ENCODE data around the gene DPYD.

DPYD gene

GRCh38 chr1:97082160-97082848 lies 838.5 kb downstream of the DPYD start:
- peaks cover 22% of the 10 kb centered on the region for H3K4me1 ChIP-seq (ENCODE audit: insufficient read depth, poor library complexity, severe bottlenecking)
- H3K27ac ChIP-seq (ENCODE audit: poor library complexity, severe bottlenecking) = peak overlapping the region; percentile 16
- no peaks in the 10 kb centered on the region for H3K27me3 ChIP-seq (ENCODE audit: insufficient read depth, poor library complexity, severe bottlenecking)
- H3K36me3 ChIP-seq (ENCODE audit: low read depth) = no peaks in the 10 kb centered on the region
- DNase-seq (ENCODE audit: low spot score) (no peak), ATAC-seq (ENCODE audit: low read depth) (peak; percentile 90)
- no peak for TF ChIP-seq CTCF (IDR thresholded peaks at IDR 0.05; ENCODE audit: poor library complexity, severe bottlenecking)
- H3K9me3 ChIP-seq (ENCODE audit: severe bottlenecking) = no peaks in the 10 kb centered on the region
- no peak overlapping the region for H3K4me3 ChIP-seq (ENCODE audit: severe bottlenecking)

- no peak for DNase-seq (ENCODE audit: low spot score)
- Histone ChIP-seq H3K27me3 (ENCODE audit: insufficient read depth, poor library complexity, severe bottlenecking) (no peaks in the 10 kb centered on the region), H3K27ac (ENCODE audit: poor library complexity, severe bottlenecking) (no peak overlapping the region), H3K9me3 (ENCODE audit: severe bottlenecking) (no peaks in the 10 kb centered on the region), H3K36me3 (ENCODE audit: low read depth) (no peaks in the 10 kb centered on the region), H3K4me3 (ENCODE audit: severe bottlenecking) (no peak overlapping the region), H3K4me1 (ENCODE audit: insufficient read depth, poor library complexity, severe bottlenecking) (peaks cover 28% of the 10 kb centered on the region)
- no peak for TF ChIP-seq CTCF (IDR thresholded peaks at IDR 0.05; ENCODE audit: poor library complexity, severe bottlenecking)
- no peak for ATAC-seq (ENCODE audit: low read depth)
Observed at GRCh38 chr1:97078872-97079271, 842.0 kb downstream of the DPYD start.

GRCh38 chr1:97077221-97077620 lies 843.6 kb downstream of the DPYD start:
- ATAC-seq (ENCODE audit: low read depth) = 0 out of 3 replicates have a peak, but pooled peaks have one; percentile 30
- TF ChIP-seq CTCF (IDR thresholded peaks at IDR 0.05; ENCODE audit: poor library complexity, severe bottlenecking) = no peak
- no peaks in the 10 kb centered on the region for H3K9me3 ChIP-seq (ENCODE audit: severe bottlenecking)
- H3K4me1 ChIP-seq (ENCODE audit: insufficient read depth, poor library complexity, severe bottlenecking) = peaks cover 20% of the 10 kb centered on the region
- no peaks in the 10 kb centered on the region for H3K27me3 ChIP-seq (ENCODE audit: insufficient read depth, poor library complexity, severe bottlenecking)
- no peaks in the 10 kb centered on the region for H3K36me3 ChIP-seq (ENCODE audit: low read depth)
- DNase-seq (ENCODE audit: low spot score) = no peak
- no peak overlapping the region for H3K27ac ChIP-seq (ENCODE audit: poor library complexity, severe bottlenecking)
- H3K4me3 ChIP-seq (ENCODE audit: severe bottlenecking) = no peak overlapping the region

GRCh38 chr1:97074771-97075170 lies 846.1 kb downstream of the DPYD start:
- H3K27ac ChIP-seq (ENCODE audit: poor library complexity, severe bottlenecking) = no peak overlapping the region
- peaks cover 13% of the 10 kb centered on the region for H3K4me1 ChIP-seq (ENCODE audit: insufficient read depth, poor library complexity, severe bottlenecking)
- H3K4me3 ChIP-seq (ENCODE audit: severe bottlenecking) = no peak overlapping the region
- H3K36me3 ChIP-seq (ENCODE audit: low read depth) = no peaks in the 10 kb centered on the region
- TF ChIP-seq CTCF (IDR thresholded peaks at IDR 0.05; ENCODE audit: poor library complexity, severe bottlenecking) = no peak
- ATAC-seq (ENCODE audit: low read depth) (peak; percentile 55; the same call in 1 of the 3 replicates), DNase-seq (ENCODE audit: low spot score) (no peak)
- H3K27me3 ChIP-seq (ENCODE audit: insufficient read depth, poor library complexity, severe bottlenecking) = no peaks in the 10 kb centered on the region
- H3K9me3 ChIP-seq (ENCODE audit: severe bottlenecking) = no peaks in the 10 kb centered on the region

GRCh38 chr1:97073936-97074335 lies 846.9 kb downstream of the DPYD start:
- no peak for TF ChIP-seq CTCF (IDR thresholded peaks at IDR 0.05; ENCODE audit: poor library complexity, severe bottlenecking)
- H3K4me3 ChIP-seq (ENCODE audit: severe bottlenecking) = no peak overlapping the region
- no peak for ATAC-seq (ENCODE audit: low read depth)

More at GRCh38 chr1:97073936-97074335, 846.9 kb downstream of the DPYD start:
- Histone ChIP-seq H3K27ac (ENCODE audit: poor library complexity, severe bottlenecking) (no peak overlapping the region), H3K27me3 (ENCODE audit: insufficient read depth, poor library complexity, severe bottlenecking) (no peaks in the 10 kb centered on the region), H3K4me1 (ENCODE audit: insufficient read depth, poor library complexity, severe bottlenecking) (peaks cover 13% of the 10 kb centered on the region), H3K36me3 (ENCODE audit: low read depth) (no peaks in the 10 kb centered on the region), H3K9me3 (ENCODE audit: severe bottlenecking) (no peaks in the 10 kb centered on the region)
- no peak for DNase-seq (ENCODE audit: low spot score)

All from RWPE2 (cell line).